NCI-H1694 (cell line): Measurements from ENCODE around the gene FAM50B.

Experiments used
- DNase-seq: peaks from one replicate; lab custom pipeline; 2025; lab: John Stamatoyannopoulos, UW

Gene FAM50B

GRCh38 chr6:3848925-3849605 lies at the start of gene FAM50B:
Gene FAM50B (plus strand): TSS chr6:3849373. CDS start chr6:3849812, 439 bp downstream.
- no peak for DNase-seq

- DNase-seq = no peak
Measured at GRCh38 chr6:3799719-3800118, 49.5 kb upstream of the FAM50B start.

- DNase-seq = no peak
Measured at GRCh38 chr6:3800850-3801591, 48.2 kb upstream of the FAM50B start.

- DNase-seq = no peak
Measured at GRCh38 chr6:3801960-3802359, 47.2 kb upstream of the FAM50B start.

- DNase-seq = no peak
Measured at GRCh38 chr6:3803627-3804468, 45.3 kb upstream of the FAM50B start.

GRCh38 chr6:3804964-3805363 lies 44.2 kb upstream of the FAM50B start:
- no peak for DNase-seq

GRCh38 chr6:3805448-3806123 lies 43.6 kb upstream of the FAM50B start:
- DNase-seq = no peak

GRCh38 chr6:3806169-3806922 lies 42.8 kb upstream of the FAM50B start:
- no peak for DNase-seq

GRCh38 chr6:3808199-3808598 lies 41.0 kb upstream of the FAM50B start:
- no peak for DNase-seq

GRCh38 chr6:3808759-3809514 lies 40.2 kb upstream of the FAM50B start:
- no peak for DNase-seq

GRCh38 chr6:3809515-3809891 lies 39.7 kb upstream of the FAM50B start:
- DNase-seq = no peak

- DNase-seq = no peak
Measured at GRCh38 chr6:3809982-3810381, 39.2 kb upstream of the FAM50B start.

- no peak for DNase-seq
Measured at GRCh38 chr6:3811191-3811590, 38.0 kb upstream of the FAM50B start.

GRCh38 chr6:3812596-3812995 lies 36.6 kb upstream of the FAM50B start:
- no peak for DNase-seq

- DNase-seq = no peak
Measured at GRCh38 chr6:3813150-3813780, 35.9 kb upstream of the FAM50B start.

GRCh38 chr6:3813918-3814317 lies 35.3 kb upstream of the FAM50B start:
- no peak for DNase-seq

GRCh38 chr6:3814539-3814938 lies 34.6 kb upstream of the FAM50B start:
- DNase-seq = no peak

GRCh38 chr6:3816251-3816650 lies 32.9 kb upstream of the FAM50B start:
- DNase-seq = no peak

- no peak for DNase-seq
Measured at GRCh38 chr6:3819161-3820110, 29.7 kb upstream of the FAM50B start.
